VCaP (cell line): ENCODE data around the gene RELB.

Experiments
- H3K27ac ChIP-seq: fragments of 450-650 bp; 2 replicates; pipeline ENCODE4 v1.5.1; 2017
- TF ChIP-seq, protein P1 (sequence below): fragments of 450-650 bp; conservative IDR thresholded peaks from 2 replicates; pipeline ENCODE4 v1.5.1; 2017; ENCODE audit warnings: mild to moderate bottlenecking, moderate library complexity

Gene RELB

DNA sequence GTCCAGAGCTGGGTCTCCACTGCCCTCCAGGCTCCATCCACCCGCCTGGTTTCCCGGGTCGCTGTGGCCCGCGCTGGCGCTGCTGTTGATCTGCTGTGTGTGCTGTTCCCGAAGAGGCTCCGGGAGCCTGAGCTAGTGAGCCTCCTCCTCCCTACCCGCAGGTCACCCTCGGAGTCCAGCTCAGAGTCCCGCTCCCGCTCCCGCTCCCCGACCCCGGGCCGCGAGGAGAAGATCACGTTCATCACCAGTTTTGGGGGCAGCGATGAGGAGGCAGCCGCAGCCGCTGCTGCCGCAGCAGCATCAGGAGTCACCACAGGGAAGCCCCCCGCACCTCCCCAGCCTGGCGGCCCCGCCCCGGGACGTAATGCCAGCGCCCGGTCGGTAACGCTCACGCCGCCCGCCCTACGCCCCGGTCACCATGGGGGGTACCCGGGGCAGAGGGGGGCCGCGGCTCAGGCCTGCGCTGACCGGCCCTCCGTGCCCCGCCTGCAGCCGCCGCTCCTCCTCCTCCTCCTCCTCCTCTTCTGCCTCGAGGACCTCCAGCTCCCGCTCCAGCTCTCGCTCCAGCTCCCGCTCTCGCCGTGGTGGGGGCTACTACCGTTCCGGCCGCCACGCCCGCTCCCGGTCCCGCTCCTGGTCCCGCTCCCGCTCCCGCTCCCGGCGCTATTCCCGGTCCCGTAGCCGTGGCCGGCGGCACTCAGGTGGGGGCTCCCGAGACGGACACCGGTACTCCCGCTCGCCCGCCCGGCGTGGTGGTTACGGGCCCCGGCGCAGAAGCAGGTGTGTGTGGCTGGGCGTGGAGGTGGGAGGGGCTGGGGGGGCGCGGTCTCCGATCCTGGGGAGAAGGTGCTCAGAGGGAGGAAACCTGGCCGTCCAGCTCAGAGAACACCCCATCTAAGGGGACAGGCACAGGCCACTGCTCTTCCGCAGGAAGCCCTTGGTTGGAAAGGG is 62.9 kb downstream of the RELB start:
- no peak overlapping the region for H3K27ac ChIP-seq
- TF ChIP-seq, protein P1, sequence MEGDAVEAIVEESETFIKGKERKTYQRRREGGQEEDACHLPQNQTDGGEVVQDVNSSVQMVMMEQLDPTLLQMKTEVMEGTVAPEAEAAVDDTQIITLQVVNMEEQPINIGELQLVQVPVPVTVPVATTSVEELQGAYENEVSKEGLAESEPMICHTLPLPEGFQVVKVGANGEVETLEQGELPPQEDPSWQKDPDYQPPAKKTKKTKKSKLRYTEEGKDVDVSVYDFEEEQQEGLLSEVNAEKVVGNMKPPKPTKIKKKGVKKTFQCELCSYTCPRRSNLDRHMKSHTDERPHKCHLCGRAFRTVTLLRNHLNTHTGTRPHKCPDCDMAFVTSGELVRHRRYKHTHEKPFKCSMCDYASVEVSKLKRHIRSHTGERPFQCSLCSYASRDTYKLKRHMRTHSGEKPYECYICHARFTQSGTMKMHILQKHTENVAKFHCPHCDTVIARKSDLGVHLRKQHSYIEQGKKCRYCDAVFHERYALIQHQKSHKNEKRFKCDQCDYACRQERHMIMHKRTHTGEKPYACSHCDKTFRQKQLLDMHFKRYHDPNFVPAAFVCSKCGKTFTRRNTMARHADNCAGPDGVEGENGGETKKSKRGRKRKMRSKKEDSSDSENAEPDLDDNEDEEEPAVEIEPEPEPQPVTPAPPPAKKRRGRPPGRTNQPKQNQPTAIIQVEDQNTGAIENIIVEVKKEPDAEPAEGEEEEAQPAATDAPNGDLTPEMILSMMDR: no peak

DNA sequence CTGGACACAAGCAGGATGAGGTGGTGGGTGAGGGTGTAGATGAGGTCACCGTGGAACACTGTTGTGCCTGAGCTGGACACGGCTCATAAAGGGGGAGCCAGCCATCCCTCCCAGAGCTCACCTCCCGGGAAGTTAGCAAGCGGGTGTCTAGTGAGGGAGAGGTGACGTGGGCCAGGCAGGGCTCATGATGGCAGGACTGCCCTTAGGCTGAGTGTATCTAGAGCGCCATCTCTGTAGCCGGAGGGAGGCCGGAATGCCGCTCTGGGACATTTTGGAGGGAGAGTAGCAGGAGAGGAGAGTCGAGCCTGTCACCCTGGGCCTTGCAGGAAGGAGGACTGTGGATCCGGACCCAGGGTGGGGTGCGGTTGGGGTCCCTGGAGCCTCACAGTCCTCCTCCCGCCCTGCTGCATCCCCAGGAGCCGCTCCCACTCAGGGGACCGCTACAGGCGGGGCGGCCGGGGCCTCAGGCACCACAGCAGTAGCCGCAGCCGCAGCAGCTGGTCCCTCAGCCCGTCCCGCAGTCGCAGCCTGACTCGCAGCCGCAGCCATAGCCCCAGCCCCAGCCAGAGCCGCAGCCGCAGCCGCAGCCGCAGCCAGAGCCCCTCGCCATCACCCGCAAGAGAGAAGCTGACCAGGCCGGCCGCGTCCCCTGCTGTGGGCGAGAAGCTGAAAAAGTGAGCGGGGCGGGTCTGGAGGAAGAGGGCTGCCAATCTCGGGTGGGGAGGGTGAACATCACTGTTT is 65.8 kb downstream of the RELB start:
- H3K27ac ChIP-seq: no peak overlapping the region
- TF ChIP-seq, protein P1: no peak

DNA sequence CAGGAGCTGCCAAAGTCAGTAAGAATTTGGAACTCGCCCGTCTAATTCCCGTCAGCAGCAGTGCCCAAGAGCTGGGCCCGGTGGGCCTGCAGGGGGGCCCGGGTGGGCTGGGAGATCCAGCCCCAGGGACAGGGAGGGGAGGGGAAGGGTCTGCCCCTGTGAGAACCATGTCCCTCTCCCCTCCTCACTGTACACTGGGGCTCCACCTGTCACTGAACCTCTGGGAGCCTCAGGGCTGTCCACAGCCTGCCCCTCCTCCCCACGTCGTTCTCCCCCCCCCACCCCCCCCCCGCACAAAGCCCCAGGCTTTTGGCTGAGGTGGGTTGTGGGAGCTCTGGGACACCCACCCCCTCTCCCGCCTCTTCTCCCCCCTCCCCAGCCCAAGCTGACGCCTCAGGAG is 66.8 kb downstream of the RELB start:
- TF ChIP-seq, protein P1: no peak
- H3K27ac ChIP-seq: no peak overlapping the region

DNA sequence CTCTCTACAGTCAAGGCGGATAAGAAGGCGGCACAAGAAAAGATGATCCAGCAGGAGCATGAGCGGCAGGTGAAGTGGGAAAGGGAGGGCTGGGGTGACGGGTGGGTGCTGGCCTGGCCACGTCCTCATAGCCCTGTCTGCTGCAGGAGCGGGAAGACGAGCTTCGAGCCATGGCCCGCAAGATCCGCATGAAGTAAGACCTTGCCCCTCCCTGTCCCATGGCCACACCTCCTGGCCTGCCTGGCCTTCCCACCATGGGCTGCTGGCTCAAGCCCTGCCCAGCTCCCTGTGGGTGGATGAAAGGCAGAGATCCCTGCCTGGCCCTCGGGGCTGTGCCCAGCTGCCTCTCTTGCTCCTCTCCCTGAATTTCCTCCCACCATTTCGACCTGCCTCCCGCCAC is 67.8 kb downstream of the RELB start:
- TF ChIP-seq, protein P1: no peak
- no peak overlapping the region for H3K27ac ChIP-seq

DNA sequence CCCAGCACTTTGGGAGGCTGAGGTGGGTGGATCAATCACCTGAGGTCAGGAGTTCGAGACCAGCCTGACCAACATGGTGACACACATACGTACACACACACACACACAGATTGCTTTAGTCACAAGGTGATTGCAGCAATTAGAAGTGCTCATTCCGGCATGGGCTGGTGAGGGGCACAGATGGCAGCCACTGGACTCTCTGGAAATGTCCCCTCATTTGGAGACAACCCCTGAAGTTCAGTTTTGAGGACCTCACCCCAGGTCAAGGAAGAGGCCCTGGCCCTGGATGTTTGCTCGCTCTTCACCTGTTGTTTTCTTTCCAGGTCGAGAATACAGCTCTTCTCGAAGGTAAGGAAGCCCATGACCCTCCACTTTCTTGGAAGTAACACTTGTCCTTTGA is 69.0 kb downstream of the RELB start:
- TF ChIP-seq, protein P1: no peak
- H3K27ac ChIP-seq: no peak overlapping the region

DNA sequence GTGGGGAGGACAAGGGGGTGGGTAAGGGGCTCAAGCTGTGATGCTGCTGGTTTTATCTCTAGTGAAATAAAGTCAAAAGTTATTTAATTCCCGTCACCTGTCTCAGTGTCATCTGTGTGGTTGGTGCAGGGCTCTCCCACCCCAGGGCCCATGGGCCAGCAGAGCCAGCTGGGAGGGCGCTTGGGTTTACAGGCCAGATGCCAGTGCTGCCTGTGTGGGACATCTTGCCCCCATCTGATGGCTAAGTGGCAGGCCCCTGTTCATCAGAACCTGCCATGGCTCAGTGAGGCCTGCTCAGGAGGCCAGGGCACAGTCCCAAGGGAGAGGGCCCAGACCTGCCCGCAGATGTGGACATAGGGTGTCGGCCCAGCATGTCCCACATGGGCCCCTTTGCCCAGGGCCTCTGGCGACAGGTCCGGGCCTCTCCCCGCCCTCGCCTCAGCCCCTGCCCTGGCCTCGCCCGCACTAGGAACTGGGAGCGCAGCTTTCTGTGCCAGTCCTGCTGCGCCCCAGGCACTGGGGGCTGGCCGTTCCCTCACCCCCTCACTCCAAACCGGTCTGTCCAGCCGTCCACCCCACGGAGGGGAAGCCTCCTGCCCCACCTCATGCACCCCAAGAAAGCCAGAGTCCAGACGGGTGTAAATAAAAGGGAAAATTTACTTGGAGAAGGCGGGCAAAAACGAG is 69.7 kb downstream of the RELB start:
- no peak overlapping the region for H3K27ac ChIP-seq
- TF ChIP-seq, protein P1: no peak

DNA sequence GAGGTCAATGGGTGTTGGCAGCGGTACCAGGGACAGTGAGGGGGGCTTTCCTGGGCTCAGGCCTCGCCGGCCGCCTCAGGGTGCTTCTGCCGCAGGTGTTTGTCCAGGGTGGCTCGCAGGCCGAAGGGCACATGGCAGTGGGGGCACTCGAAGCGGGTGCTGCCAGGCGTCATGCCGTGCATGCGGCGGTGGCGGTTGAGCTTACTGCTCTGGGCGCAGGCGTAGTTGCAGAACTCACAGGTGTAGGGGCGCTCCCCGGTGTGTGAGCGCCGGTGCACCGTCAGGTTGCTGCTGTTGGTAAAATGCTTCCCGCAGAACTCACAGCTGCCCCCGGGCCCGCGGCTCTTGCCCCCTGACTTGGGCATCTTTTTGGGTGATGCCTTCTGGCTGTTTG is 70.3 kb downstream of the RELB start:
- TF ChIP-seq, protein P1: no peak
- no peak overlapping the region for H3K27ac ChIP-seq
